ENCODE results near the gene FASN. TPM values are rescaled to one million over a fixed set of nuclear protein-coding genes. Genes with fewer than 3 reads are reported as not detected.
A peak's percentile ranks its signal among the peaks of the same experiment; 100 is the strongest.

The FASN gene
- total RNA-seq, 4 donors from 2014 or later: 50.4 to 110 (median 76.5) TPM

- DNase-seq: no peak
Measured at GRCh38 chr17:82076785-82077591, 21.0 kb downstream of the FASN start.

GRCh38 chr17:82076018-82076784, 21.8 kb downstream of the FASN start:
- no peak for TF ChIP-seq POLR2A (IDR thresholded peaks at IDR 0.05)
- TF ChIP-seq, protein P1, sequence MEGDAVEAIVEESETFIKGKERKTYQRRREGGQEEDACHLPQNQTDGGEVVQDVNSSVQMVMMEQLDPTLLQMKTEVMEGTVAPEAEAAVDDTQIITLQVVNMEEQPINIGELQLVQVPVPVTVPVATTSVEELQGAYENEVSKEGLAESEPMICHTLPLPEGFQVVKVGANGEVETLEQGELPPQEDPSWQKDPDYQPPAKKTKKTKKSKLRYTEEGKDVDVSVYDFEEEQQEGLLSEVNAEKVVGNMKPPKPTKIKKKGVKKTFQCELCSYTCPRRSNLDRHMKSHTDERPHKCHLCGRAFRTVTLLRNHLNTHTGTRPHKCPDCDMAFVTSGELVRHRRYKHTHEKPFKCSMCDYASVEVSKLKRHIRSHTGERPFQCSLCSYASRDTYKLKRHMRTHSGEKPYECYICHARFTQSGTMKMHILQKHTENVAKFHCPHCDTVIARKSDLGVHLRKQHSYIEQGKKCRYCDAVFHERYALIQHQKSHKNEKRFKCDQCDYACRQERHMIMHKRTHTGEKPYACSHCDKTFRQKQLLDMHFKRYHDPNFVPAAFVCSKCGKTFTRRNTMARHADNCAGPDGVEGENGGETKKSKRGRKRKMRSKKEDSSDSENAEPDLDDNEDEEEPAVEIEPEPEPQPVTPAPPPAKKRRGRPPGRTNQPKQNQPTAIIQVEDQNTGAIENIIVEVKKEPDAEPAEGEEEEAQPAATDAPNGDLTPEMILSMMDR (IDR thresholded peaks at IDR 0.05): no peak
- Histone ChIP-seq H3K9me3 (no peaks in the 10 kb centered on the region), H3K4me1 (no peaks in the 10 kb centered on the region), H3K4me3 (no peak overlapping the region), H3K27ac (no peak overlapping the region), H3K36me3 (peaks cover 0 to 31% (median 0%) of the 10 kb centered on the region in 3 donors), H3K27me3 (no peaks in the 10 kb centered on the region)
- DNase-seq: no peak

More at GRCh38 chr17:82076785-82077591, 21.0 kb downstream of the FASN start:
- no peaks in the 10 kb centered on the region for H3K4me1 ChIP-seq
- H3K4me3 ChIP-seq: no peak overlapping the region
- no peaks in the 10 kb centered on the region for H3K27me3 ChIP-seq
- no peaks in the 10 kb centered on the region for H3K9me3 ChIP-seq
- peaks cover 0 to 38% (median 0%) of the 10 kb centered on the region in 3 donors for H3K36me3 ChIP-seq
- TF ChIP-seq, protein P1 (IDR thresholded peaks at IDR 0.05): no peak
- TF ChIP-seq POLR2A (IDR thresholded peaks at IDR 0.05): no peak
- no peak overlapping the region for H3K27ac ChIP-seq

DNA sequence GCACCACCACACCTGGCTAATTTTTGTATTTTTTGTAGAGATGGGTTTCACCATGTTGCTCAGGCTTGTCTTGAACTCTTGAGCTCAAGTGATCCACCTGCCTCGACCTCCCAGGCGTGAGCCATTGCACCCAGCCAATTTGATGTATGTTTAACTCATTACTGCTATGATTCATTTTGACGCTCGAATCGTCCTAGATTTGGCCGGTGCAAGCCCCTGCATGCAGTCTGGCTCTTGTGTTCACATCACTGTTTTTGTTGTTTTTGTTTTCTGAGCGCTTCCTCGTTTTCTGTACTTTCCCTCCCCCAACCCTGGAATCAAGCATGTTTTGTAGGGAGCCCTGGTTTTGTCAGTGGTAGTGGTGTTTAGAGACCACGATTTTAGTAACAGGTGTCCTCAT, 24.6 kb downstream of the FASN start:
- TF ChIP-seq, protein P1 (IDR thresholded peaks at IDR 0.05): no peak
- no peak for TF ChIP-seq POLR2A (IDR thresholded peaks at IDR 0.05)
- H3K4me1 ChIP-seq: no peaks in the 10 kb centered on the region
- no peak overlapping the region for H3K4me3 ChIP-seq
- H3K27me3 ChIP-seq: no peaks in the 10 kb centered on the region
- H3K36me3 ChIP-seq: peaks cover 0 to 3% (median 0%) of the 10 kb centered on the region in 3 donors
- H3K9me3 ChIP-seq: no peaks in the 10 kb centered on the region
- no peak for DNase-seq
- no peak overlapping the region for H3K27ac ChIP-seq

DNA sequence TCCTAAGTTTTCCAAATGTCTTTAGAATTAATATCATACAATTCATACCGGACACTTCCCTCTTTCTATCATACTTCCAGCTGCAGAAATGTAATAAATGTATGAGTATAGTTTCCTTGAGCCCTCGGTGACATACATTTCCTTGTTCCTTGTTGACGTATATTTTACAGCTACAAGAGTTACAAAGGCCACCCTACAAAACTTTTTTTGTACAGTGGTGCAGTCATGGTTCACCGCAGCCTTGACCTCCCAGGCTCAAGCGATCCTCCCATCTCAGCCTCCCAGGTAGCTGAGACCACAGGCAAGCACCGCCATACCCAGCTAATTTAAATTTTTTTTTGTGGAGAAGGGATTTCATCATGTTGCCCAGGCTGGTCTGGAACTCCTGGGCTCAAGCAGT, 25.2 kb downstream of the FASN start:
- no peak for DNase-seq
- no peaks in the 10 kb centered on the region for H3K4me1 ChIP-seq
- H3K9me3 ChIP-seq: no peaks in the 10 kb centered on the region
- no peaks in the 10 kb centered on the region for H3K36me3 ChIP-seq
- TF ChIP-seq POLR2A (IDR thresholded peaks at IDR 0.05): no peak
- TF ChIP-seq, protein P1 (IDR thresholded peaks at IDR 0.05): no peak
- H3K27ac ChIP-seq: peak overlapping the region in 1 of 4 donors; percentile 48
- no peak overlapping the region for H3K4me3 ChIP-seq
- H3K27me3 ChIP-seq: no peaks in the 10 kb centered on the region

- Histone ChIP-seq H3K36me3 (no peaks in the 10 kb centered on the region), H3K9me3 (no peaks in the 10 kb centered on the region), H3K27me3 (no peaks in the 10 kb centered on the region), H3K4me1 (peaks cover 0 to 6% (median 2%) of the 10 kb centered on the region in 4 donors), H3K4me3 (no peak overlapping the region), H3K27ac (no peak overlapping the region)
- no peak for DNase-seq
- TF ChIP-seq, protein P1 (IDR thresholded peaks at IDR 0.05): no peak
- TF ChIP-seq POLR2A (IDR thresholded peaks at IDR 0.05): no peak
Measured at GRCh38 chr17:82070611-82071010, 27.4 kb downstream of the FASN start.

Data from Peyer's patch (tissue), 4 donors.